Endothelial cell of umbilical vein (primary cell): ENCODE measurements around the gene METRNL. TPM values are rescaled to one million over a fixed set of nuclear protein-coding genes. Genes with fewer than 3 reads are reported as not detected.

Source experiments
- BruUV-seq: library from RNA; stranded (reverse); fragments of 400-500 nt; replicated peaks from 2 replicates; lab custom pipeline; 2021; lab: Mats Ljungman, UMichigan
- CTCF ChIA-PET: fragments of 300-600, 350-600 bp; sonication (Branson Sonifier 250); formaldehyde crosslinking; loops from one replicate; lab custom pipeline; 2021; ENCODE audit warnings: antibody characterized with exemption, inconsistent platforms; lab: Charles Lee
- POLR2A ChIA-PET: fragments of 300-600, 350-600 bp; sonication (Branson Sonifier 250); formaldehyde crosslinking; loops from one replicate; lab custom pipeline; 2021; ENCODE audit warnings: antibody characterized with exemption, inconsistent platforms; lab: Charles Lee
- DNase-seq: peaks from one replicate; pipeline ENCODE4 v3.0.0-alpha.2; 2011; ENCODE audit warnings: low read depth, low spot score
- FAIRE-seq: peaks from 2 replicates; lab custom pipeline; 2011; peaks lifted over from hg19 to GRCh38; lab: Jason Lieb, UNC
- H2AFZ ChIP-seq: 2 replicates; pipeline ENCODE4 v1.6.0; 2012; ENCODE audit warnings: low read depth, low read length, control low read depth, inconsistent platforms
- H3K27ac ChIP-seq: 2 replicates; pipeline ENCODE4 v1.5.1; 2011; ENCODE audit warnings: low read depth, mild to moderate bottlenecking, control low read depth, low read length, moderate library complexity; ENCODE audit not compliant: insufficient read depth
- H3K27me3 ChIP-seq, 2 experiments: 2 replicates each; pipeline versions ENCODE4 v1.6.0 to v1.6.1; 2011; ENCODE audit warnings: low read length in 2 of 2, mixed read lengths in 1 of 2; ENCODE audit not compliant: control insufficient read depth in 2 of 2, insufficient read depth in 2 of 2
- H3K36me3 ChIP-seq, 2 experiments: 2 replicates in 1 of 2; 3 replicates in 1 of 2; pipeline ENCODE4 v1.5.1; 2011; ENCODE audit warnings: low read length in 2 of 2, mild to moderate bottlenecking in 1 of 2, moderate library complexity in 1 of 2; ENCODE audit not compliant: control insufficient read depth in 2 of 2, insufficient read depth in 2 of 2; ENCODE audit errors: extremely low read depth in 1 of 2
- H3K4me1 ChIP-seq: 3 replicates; pipeline ENCODE4 v1.5.1; 2011; ENCODE audit warnings: mild to moderate bottlenecking, low read length; ENCODE audit not compliant: control insufficient read depth, insufficient read depth; ENCODE audit errors: extremely low read depth
- H3K4me2 ChIP-seq: 2 replicates; pipeline ENCODE4 v1.6.1; 2011; ENCODE audit warnings: low read length, control low read depth, mixed read lengths; ENCODE audit not compliant: insufficient read depth
- H3K4me3 ChIP-seq, 3 experiments: fragments of 200-600 bp in 1 of 3; sonication (generic), shearing (Covaris generic) in 1 of 3; replicated peaks in 1 of 3; 2 replicates each; pipeline ENCODE4 v1.5.1; 2011 to 2016; ENCODE audit warnings: control low read depth in 3 of 3, low read length in 3 of 3, mild to moderate bottlenecking in 2 of 3, inconsistent platforms in 1 of 3, low read depth in 1 of 3, moderate library complexity in 1 of 3; ENCODE audit not compliant: insufficient read depth in 1 of 3
- H3K79me2 ChIP-seq: 2 replicates; pipeline ENCODE4 v1.6.0; 2012; ENCODE audit warnings: low read length, inconsistent platforms; ENCODE audit not compliant: control insufficient read depth, insufficient read depth
- H3K9ac ChIP-seq: replicated peaks from 2 replicates; pipeline ENCODE3; 2011; ENCODE audit warnings: low read length, control low read depth; ENCODE audit not compliant: insufficient read depth; ENCODE audit errors: extremely low read depth
- H3K9me1 ChIP-seq: replicated peaks from 3 replicates; pipeline ENCODE4 v1.6.0; 2011; ENCODE audit warnings: mild to moderate bottlenecking, low read length; ENCODE audit not compliant: control insufficient read depth, insufficient read depth; ENCODE audit errors: extremely low read depth
- H3K9me3 ChIP-seq: replicated peaks from 2 replicates; pipeline ENCODE4 v1.5.1; 2012; ENCODE audit warnings: low read length, inconsistent platforms; ENCODE audit not compliant: control insufficient read depth, insufficient read depth
- H4K20me1 ChIP-seq: replicated peaks from 2 replicates; pipeline ENCODE3; 2011; ENCODE audit warnings: mild to moderate bottlenecking, low read length; ENCODE audit not compliant: control insufficient read depth, insufficient read depth; ENCODE audit errors: extremely low read depth
- CTCF ChIP-seq, 2 donors: IDR thresholded peaks; 1 replicate in 1 of 2; 2 replicates in 1 of 2; pipeline ENCODE4 v1.5.1; 2011; ENCODE audit warnings: low read length in 2 of 2, mild to moderate bottlenecking in 2 of 2, moderate library complexity in 2 of 2, control low read depth in 1 of 2, inconsistent platforms in 1 of 2, low read depth in 1 of 2; ENCODE audit not compliant: insufficient read depth in 1 of 2; ENCODE audit errors: extremely low read depth in 1 of 2
- EZH2 ChIP-seq: IDR thresholded peaks from 2 replicates; pipeline ENCODE4 v1.6.1; 2012; ENCODE audit warnings: borderline replicate concordance, low read depth, mild to moderate bottlenecking, moderate library complexity, low read length, inconsistent platforms; ENCODE audit not compliant: severe bottlenecking
- FOS ChIP-seq: IDR thresholded peaks from 2 replicates; pipeline ENCODE4 v1.6.1; 2011; ENCODE audit warnings: mild to moderate bottlenecking, low read length, moderate library complexity, borderline replicate concordance; ENCODE audit not compliant: insufficient read depth
- GATA2 ChIP-seq: IDR thresholded peaks from 2 replicates; pipeline ENCODE4 v1.7.0; 2011; ENCODE audit warnings: low read depth, mild to moderate bottlenecking, moderate library complexity, mixed read lengths, low read length; ENCODE audit not compliant: insufficient read length, insufficient read depth
- JUN ChIP-seq: IDR thresholded peaks from 2 replicates; pipeline ENCODE4 v1.6.1; 2011; ENCODE audit warnings: borderline replicate concordance, low read depth; ENCODE audit not compliant: insufficient read length, insufficient read depth
- MYC ChIP-seq: IDR thresholded peaks from one replicate; pipeline ENCODE4 v1.6.1; 2011; ENCODE audit warnings: mild to moderate bottlenecking, low read depth, low read length
- POLR2A ChIP-seq: IDR thresholded peaks from 2 replicates; pipeline ENCODE4 v1.6.1; 2012; ENCODE audit warnings: low read depth, mild to moderate bottlenecking, control low read depth, low read length
- POLR2AphosphoS5 ChIP-seq: IDR thresholded peaks from 2 replicates; pipeline ENCODE4 v1.6.1; 2012; ENCODE audit warnings: low read depth, mild to moderate bottlenecking, control low read depth, low read length, moderate library complexity; ENCODE audit not compliant: insufficient read depth
- dilution Hi-C: fragments of 300-500 bp; cut with MboI; formaldehyde crosslinking; loops from one replicate; pipeline ENCODE4 v1.15.0; 2019; ENCODE audit warnings: low sequenced_read_pairs; ENCODE audit not compliant: extremely low pct_ligation_motif_present
- intact Hi-C: fragments of 100-400 bp; cut with micrococcal nuclease; formaldehyde crosslinking; loops from one replicate; pipeline ENCODE4 v1.10.0; 2022
- polyA plus RNA-seq, 4 experiments: library from polyadenylated mRNA; depleted of rRNA in 3 of 4; stranded (reverse) in 3 of 4; unstranded in 1 of 4; fragments of >200 nt; gene quantifications; 2 replicates each; pipeline versions ENCODE4 v1.2.1 to v1.2.3, GENCODE V29; 2011 to 2012; ENCODE audit warnings: missing spikeins in 1 of 4
- total RNA-seq: library from RNA; stranded (reverse); gene quantifications from 2 replicates; pipeline ENCODE4 v1.2.3, GENCODE V29; 2021
- TF ChIP-seq, protein P1 (sequence below): IDR thresholded peaks from 2 replicates; pipeline ENCODE4 v1.6.1; 2011; ENCODE audit not compliant: insufficient read depth, insufficient read length

METRNL gene
- total and polyA plus RNA-seq, 2 donors (not counting 3 experiments of a cell fraction or from before 2014, with no cell fraction given) = 29.5 to 54.4 TPM

DNA sequence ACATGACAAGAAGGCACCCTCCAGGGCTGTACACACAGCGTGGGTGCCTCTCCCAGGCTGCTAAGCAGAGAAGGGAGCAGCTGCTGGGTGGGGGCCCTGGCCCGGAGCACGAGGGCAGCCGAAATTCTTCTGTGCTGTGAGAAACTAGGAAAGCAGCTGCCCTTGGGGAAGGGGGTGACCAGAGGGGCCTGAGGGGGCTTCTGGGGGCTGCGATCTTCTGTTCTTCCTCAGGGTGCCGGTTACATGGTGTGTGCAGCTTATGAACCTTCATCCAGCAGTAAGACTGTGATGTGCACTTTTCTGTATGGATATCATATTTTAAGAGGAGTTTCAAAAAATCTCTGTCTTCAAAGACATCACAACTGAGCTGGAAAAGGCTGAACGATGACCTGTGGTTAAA lies 43.2 kb upstream of the METRNL start:
- Histone ChIP-seq H3K4me3 (no peak overlapping the region), H3K4me1 (no peaks in the 10 kb centered on the region), H3K9me1 (no peaks in the 10 kb centered on the region), H3K79me2 (no peaks in the 10 kb centered on the region), H3K9me3 (no peaks in the 10 kb centered on the region), H3K36me3 (no peaks in the 10 kb centered on the region), H3K9ac (no peak overlapping the region), H3K4me2 (no peak overlapping the region), H3K27me3 (no peaks in the 10 kb centered on the region), H3K27ac (no peak overlapping the region), H4K20me1 (no peaks in the 10 kb centered on the region), H2AFZ (no peak overlapping the region)
- dilution Hi-C loops (no loop called here), intact Hi-C loops (no loop called here)
- FAIRE-seq (no peak), DNase-seq (no peak)
- ChIA-PET POLR2A (no interaction called here), CTCF (no interaction called here)
- no TSS peak for BruUV-seq
- no peak for TF ChIP-seq EZH2
- no peak for TF ChIP-seq MYC
- TF ChIP-seq FOS = no peak
- no peak for TF ChIP-seq GATA2
- TF ChIP-seq, protein P1, sequence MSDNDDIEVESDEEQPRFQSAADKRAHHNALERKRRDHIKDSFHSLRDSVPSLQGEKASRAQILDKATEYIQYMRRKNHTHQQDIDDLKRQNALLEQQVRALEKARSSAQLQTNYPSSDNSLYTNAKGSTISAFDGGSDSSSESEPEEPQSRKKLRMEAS = no peak
- TF ChIP-seq JUN = no peak
- TF ChIP-seq POLR2A = no peak
- TF ChIP-seq POLR2AphosphoS5 = no peak
- TF ChIP-seq CTCF (IDR thresholded peaks at IDR 0.05; ENCODE audit: extremely low read depth in 1 of 2, insufficient read depth in 1 of 2, low read depth in 1 of 2, low read length in 2 of 2) = no peak
